ENCODE measurements around the gene GNG2.

The GNG2 gene

DNA sequence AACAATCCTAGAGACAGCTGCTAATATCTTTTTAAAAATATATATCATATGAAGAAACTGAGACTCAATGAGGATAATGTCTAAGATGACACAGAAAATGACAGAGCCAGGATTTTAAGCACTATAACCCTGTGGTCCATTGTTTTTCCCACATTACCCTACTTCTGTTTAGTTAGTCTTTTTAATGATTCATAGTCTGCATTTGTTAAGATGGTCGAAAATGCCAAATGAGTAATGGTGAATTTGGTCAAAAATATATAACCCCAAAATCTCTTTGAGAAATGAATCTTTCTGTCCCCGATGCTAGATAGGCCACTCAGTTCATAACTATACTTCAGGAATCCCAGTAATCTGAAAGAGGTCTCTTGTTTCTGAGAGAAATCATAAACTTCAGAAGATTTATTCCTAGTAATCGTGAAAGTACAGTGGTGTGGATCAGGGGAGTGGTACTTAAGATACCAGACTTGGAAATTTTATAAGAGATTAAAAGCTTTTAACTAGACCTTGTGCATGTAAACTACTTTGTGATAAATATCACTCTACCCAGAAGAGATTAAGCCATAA, 139.7 kb downstream of the GNG2 start:
- no peak for DNase-seq

DNA sequence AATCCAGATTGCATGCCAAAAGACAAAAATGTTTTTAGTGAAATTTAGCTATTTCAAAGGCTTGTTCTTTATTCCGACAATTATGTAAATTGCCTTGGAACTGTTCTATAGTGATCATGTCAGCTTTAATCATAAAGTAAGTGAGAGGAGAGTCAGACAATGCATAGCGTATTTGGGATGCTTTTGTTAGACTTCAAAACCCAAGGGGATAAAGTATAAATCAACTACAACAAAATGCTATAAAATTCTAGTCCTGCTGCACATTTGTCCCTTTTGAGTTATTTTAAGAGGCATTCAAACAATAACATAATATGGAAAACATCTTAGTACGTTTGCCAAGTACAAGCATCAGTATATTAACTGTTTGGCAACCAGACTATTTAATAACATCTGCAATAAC, 140.3 kb downstream of the GNG2 start:
- no peak for DNase-seq

DNA sequence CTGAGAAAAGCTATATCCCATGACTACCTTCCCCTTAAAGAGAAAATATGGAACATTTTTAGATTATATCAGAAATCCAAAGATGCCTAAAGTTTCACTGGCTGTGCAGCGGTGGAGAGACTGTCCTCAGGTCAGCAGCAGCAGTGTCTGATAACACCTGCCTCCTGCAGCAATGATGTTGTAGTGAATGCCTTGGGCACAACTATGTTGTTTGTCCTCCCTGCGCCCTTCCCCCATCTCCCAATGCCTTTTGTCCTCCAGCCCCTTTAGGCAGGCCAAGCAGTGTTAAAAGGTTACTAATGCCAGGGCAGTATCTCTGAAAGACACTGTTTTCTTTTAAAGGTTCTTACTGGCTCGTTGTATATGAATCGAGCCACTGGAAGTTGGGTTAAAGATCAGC, 142.1 kb downstream of the GNG2 start:
- DNase-seq: no peak

DNA sequence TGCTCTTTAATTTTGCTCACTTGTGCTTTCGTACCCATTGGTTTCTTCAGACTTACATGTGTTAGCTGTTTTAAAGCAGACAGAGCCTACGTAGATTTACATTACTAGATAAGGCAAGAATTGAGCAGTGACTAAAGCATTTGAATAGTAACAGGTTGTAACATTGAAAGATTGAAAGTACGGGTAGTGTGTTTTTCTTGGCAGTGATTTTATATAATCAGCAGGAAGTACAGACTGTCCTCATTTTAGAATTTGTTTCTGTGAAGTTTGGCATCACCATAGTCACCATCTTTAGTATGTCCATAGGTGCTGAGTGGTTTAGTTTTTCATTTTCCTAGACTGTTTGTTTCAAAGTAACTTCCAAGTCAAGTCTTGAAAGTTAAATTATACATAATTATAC, 142.9 kb downstream of the GNG2 start:
- DNase-seq: no peak

DNA sequence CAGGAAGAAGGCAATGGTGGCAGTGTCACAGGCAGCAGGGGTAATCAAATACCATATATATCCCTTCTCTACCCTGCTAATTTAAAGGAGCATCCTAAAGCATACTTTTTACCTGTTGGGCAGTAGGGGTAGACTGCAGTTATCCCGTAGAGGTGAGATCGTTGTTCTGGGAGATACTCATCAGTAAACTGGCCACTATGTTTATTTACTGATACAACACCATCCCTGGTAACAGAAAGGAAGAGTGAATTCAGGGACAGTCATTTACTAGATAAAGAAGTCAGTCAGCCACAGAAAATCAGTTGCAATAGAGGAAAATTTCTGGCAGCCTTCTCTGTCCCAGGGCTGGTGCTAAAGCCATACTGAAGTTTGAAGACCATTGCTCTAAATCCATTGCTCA, 145.2 kb downstream of the GNG2 start:
- no peak for DNase-seq

DNA sequence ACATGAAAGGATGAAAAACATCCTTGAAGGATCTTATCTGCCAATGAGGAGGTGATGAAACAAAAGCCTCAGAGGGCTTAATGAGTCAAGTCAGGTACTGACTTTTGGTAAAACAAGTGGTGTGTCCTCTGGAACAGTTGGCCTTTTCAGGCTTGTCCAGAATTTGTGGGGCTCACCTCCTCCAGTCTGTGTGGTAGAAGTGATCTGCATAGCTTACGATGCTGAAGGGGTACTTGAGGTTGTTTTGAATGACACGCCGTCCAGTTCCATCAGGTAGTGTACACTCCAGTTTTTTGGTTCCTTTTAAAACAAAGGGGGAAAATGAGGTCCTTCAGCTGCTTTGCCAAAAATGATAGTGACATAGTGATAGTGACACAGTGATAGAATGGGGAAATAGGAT, 145.9 kb downstream of the GNG2 start:
- no peak for DNase-seq

DNA sequence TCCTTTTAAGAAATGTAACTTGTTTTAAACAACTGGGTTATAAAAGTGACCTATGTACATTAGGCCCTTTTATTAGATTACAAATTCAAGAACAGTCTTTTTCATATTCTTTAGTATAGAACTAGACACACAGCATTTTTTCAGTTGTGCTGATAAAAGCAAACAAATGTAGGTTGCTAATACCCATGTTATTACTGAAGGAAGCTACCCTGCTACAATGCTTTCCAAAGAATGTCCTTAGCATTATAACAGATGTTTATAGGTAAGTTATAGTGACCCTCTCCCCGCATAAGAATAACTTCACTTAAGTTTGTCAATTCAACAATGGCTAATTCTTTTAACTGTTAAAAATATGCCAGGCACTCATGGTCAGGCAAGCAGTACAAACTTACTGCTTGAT, 146.8 kb downstream of the GNG2 start:
- DNase-seq: no peak

GRCh38 chr14:52007637-52008036, 147.2 kb downstream of the GNG2 start:
- no peak for DNase-seq

GRCh38 chr14:52008136-52008535, 147.7 kb downstream of the GNG2 start:
- DNase-seq: no peak

- no peak for DNase-seq
These were observed 149.8 kb downstream of the GNG2 start for GRCh38 chr14:52010173-52010693.

- DNase-seq: no peak
These were observed 151.1 kb downstream of the GNG2 start for GRCh38 chr14:52011523-52011922.

- no peak for DNase-seq
These were observed 152.2 kb downstream of the GNG2 start for GRCh38 chr14:52012635-52013034.

GRCh38 chr14:52013984-52014600, 153.7 kb downstream of the GNG2 start:
- no peak for DNase-seq

GRCh38 chr14:52014601-52015267, 154.3 kb downstream of the GNG2 start:
- DNase-seq: no peak

- DNase-seq: no peak
These were observed 155.1 kb downstream of the GNG2 start for GRCh38 chr14:52015411-52016030.

GRCh38 chr14:52018252-52018651, 157.8 kb downstream of the GNG2 start:
- no peak for DNase-seq

DNA sequence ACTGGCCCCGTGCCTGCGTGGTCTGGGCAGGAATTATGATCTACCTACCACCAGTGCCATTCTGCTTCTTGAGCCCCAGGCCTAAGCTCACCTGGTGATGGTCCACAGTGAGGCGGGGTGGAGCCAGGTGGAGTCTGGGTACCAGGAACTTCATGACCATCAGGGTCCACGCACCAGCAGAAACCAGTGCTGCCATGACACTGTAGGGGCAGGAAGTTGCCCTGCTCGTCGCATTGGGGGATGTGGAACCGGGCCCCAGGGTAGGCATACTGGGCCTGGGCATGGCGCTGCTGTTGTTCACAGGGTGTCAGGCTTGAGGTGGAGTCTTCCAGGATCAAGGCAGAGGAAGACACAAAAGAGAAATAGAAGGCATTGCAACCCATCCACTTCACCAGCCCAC, 158.6 kb downstream of the GNG2 start:
- DNase-seq: no peak
